ENCODE data around the gene COQ7.

GRCh38 chr16:19102187-19102872 is 34.9 kb downstream of the COQ7 start:
- TF ChIP-seq CTCF (IDR thresholded peaks at IDR 0.05; ENCODE audit: poor library complexity) (no peak), EZH2phosphoT487 (IDR thresholded peaks at IDR 0.05; ENCODE audit: low read depth, severe bottlenecking, unreplicated experiment) (no peak), EZH2 (IDR thresholded peaks at IDR 0.05; ENCODE audit: borderline replicate concordance) (no peak)

Data from hepatocyte (in vitro differentiated cells).